ENCODE measurements around the gene BDKRB2. TPM values are rescaled to one million over a fixed set of nuclear protein-coding genes. Genes with fewer than 3 reads are reported as not detected.

The BDKRB2 gene
- total RNA-seq, 1 donor from 2014 or later: not detected

- Mint-ChIP-seq H3K36me3 (ENCODE audit: low read depth) (peaks cover 71% of the 10 kb centered on the region), H3K9me3 (no peaks in the 10 kb centered on the region), H3K4me3 (no peak overlapping the region), H3K27ac (no peak overlapping the region), H3K27me3 (no peaks in the 10 kb centered on the region), H3K4me1 (no peaks in the 10 kb centered on the region)
- POLR2A ChIA-PET: no interaction called here
- no peak for ATAC-seq (ENCODE audit: low read depth)
- CTCF ChIA-PET: no interaction called here
- TF ChIP-seq, protein P1, sequence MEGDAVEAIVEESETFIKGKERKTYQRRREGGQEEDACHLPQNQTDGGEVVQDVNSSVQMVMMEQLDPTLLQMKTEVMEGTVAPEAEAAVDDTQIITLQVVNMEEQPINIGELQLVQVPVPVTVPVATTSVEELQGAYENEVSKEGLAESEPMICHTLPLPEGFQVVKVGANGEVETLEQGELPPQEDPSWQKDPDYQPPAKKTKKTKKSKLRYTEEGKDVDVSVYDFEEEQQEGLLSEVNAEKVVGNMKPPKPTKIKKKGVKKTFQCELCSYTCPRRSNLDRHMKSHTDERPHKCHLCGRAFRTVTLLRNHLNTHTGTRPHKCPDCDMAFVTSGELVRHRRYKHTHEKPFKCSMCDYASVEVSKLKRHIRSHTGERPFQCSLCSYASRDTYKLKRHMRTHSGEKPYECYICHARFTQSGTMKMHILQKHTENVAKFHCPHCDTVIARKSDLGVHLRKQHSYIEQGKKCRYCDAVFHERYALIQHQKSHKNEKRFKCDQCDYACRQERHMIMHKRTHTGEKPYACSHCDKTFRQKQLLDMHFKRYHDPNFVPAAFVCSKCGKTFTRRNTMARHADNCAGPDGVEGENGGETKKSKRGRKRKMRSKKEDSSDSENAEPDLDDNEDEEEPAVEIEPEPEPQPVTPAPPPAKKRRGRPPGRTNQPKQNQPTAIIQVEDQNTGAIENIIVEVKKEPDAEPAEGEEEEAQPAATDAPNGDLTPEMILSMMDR (IDR thresholded peaks at IDR 0.05): no peak
- intact Hi-C loops (cut with micrococcal nuclease): no loop called here
- no peak for DNase-seq
Measured at GRCh38 chr14:96287856-96288255, 83.2 kb downstream of the BDKRB2 start.

Other genes with a start within 250 kb of the BDKRB2 start
- 0.05 and 0.16 TPM in 2 replicates for gene C14orf132, start 165.5 kb upstream of the BDKRB2 start, total RNA-seq
- gene BDKRB1, start 51.4 kb downstream of the BDKRB2 start, total RNA-seq: not detected in 2 replicates
- 19.4 and 21.0 TPM in 2 replicates for gene ATG2B, start 158.5 kb downstream of the BDKRB2 start, total RNA-seq
- gene GSKIP, start 158.7 kb downstream of the BDKRB2 start, total RNA-seq: 11.4 and 15.3 TPM in 2 replicates
- 0.51 and 1.2 TPM in 2 replicates for gene AK7, start 187.3 kb downstream of the BDKRB2 start, total RNA-seq

Data from activated B cell treated with CpG ODN at 0.5 μM for 24 hours (primary cell).